NB4 (cell line): Measurements from ENCODE around the gene PCSK6.

Experiments used
- CTCF ChIP-seq: IDR thresholded peaks from one replicate; pipeline ENCODE4 v1.5.1; 2012; ENCODE audit warnings: low read depth, low read length
- MAX ChIP-seq: IDR thresholded peaks from 2 replicates; pipeline ENCODE4 v1.6.1; 2011; ENCODE audit warnings: low read depth, low read length
- POLR2A ChIP-seq: IDR thresholded peaks from 2 replicates; pipeline ENCODE4 v1.6.1; 2011; ENCODE audit warnings: mild to moderate bottlenecking; ENCODE audit not compliant: insufficient read length; ENCODE audit errors: extremely low read depth

- no peak for TF ChIP-seq CTCF
- no peak for TF ChIP-seq POLR2A
- no peak for TF ChIP-seq MAX
Observed at GRCh38 chr15:101391981-101392640, 97.4 kb downstream of the PCSK6 start.
